HCT116 (cell line): ENCODE data around the gene LOXHD1. TPM values are rescaled to one million over a fixed set of nuclear protein-coding genes. Genes with fewer than 3 reads are reported as not detected.

Experiments used
- ATAC-seq: fragments of 200-7000 bp; cut with Tn5 transposase; 2 replicates; pipeline ENCODE4 v1.9.1; 2020; ENCODE audit warnings: mild to moderate bottlenecking, moderate library complexity
- BruUV-seq: library from RNA; stranded (reverse); fragments of 400-500 nt; replicated peaks from 2 replicates; lab custom pipeline; 2021; lab: Mats Ljungman, UMichigan
- CTCF ChIA-PET: fragments of 300-600 bp; sonication (Branson Sonifier 250); formaldehyde crosslinking; loops from one replicate; lab custom pipeline; 2021; ENCODE audit warnings: antibody characterized with exemption; lab: Charles Lee
- POLR2A ChIA-PET: fragments of 300-600, 350-600 bp; sonication (Branson Sonifier 250); formaldehyde crosslinking; loops from one replicate; lab custom pipeline; 2021; ENCODE audit warnings: antibody characterized with exemption; lab: Charles Lee
- RAD21 ChIA-PET, 2 experiments: fragments of 300-600 bp; sonication (Branson Sonifier 250); formaldehyde crosslinking; loops; one replicate each; lab custom pipeline; 2023; ENCODE audit warnings: low total read pairs in 2 of 2; ENCODE audit not compliant: uncharacterized antibody in 2 of 2, unreplicated experiment in 2 of 2, low non-redundant PET in 1 of 2; lab: Charles Lee
- DNase-seq: peaks from one replicate; pipeline ENCODE4 v3.0.0-alpha.2; 2010; ENCODE audit warnings: low read depth, low spot score
- H2AFZ ChIP-seq: fragments of 200-600 bp; shearing (Covaris generic), sonication (generic); 2 replicates; pipeline ENCODE4 v1.6.1; 2017; ENCODE audit warnings: low read depth, mixed run types, mixed read lengths, antibody characterized with exemption, low read length; ENCODE audit not compliant: poor library complexity, severe bottlenecking
- H3K27ac ChIP-seq: 2 replicates; pipeline ENCODE4 v1.5.1; 2012; ENCODE audit warnings: low read depth, low read length
- H3K27me3 ChIP-seq: fragments of 200-600 bp; sonication (generic); 2 replicates; pipeline ENCODE4 v1.6.1; 2016; ENCODE audit warnings: mixed run types, low read length, mixed read lengths; ENCODE audit not compliant: insufficient read depth
- H3K36me3 ChIP-seq, 2 experiments: fragments of 200-500 bp in 1 of 2; fragments of 200-600 bp in 1 of 2; sonication (Bioruptor generic) in 1 of 2; sonication (generic) in 1 of 2; 2 replicates each; pipeline versions ENCODE4 v1.5.1 to v1.6.1; 2014 to 2016; ENCODE audit warnings: low read length in 2 of 2, inconsistent platforms in 1 of 2, mixed read lengths in 1 of 2, mixed run types in 1 of 2; ENCODE audit not compliant: insufficient read depth in 2 of 2, control insufficient read depth in 1 of 2
- H3K4me1 ChIP-seq, 2 experiments: fragments of 200-600 bp in 1 of 2; sonication (generic) in 1 of 2; 2 replicates each; pipeline versions ENCODE4 v1.5.1 to v1.6.1; 2012 to 2017; ENCODE audit warnings: low read length in 2 of 2, inconsistent platforms in 1 of 2, mild to moderate bottlenecking in 1 of 2, mixed read lengths in 1 of 2, mixed run types in 1 of 2, moderate library complexity in 1 of 2; ENCODE audit not compliant: insufficient read depth in 2 of 2, control insufficient read depth in 1 of 2
- H3K4me2 ChIP-seq: fragments of 200-600 bp; sonication (generic); 2 replicates; pipeline ENCODE4 v1.6.1; 2017; ENCODE audit warnings: mixed run types, low read length, mixed read lengths
- H3K4me3 ChIP-seq, 2 experiments: fragments of 200-600 bp in 1 of 2; sonication (generic) in 1 of 2; replicated peaks in 1 of 2; 2 replicates each; pipeline ENCODE4 v1.5.1; 2011 to 2016; ENCODE audit warnings: low read length in 2 of 2, control low read depth in 1 of 2, low read depth in 1 of 2, mild to moderate bottlenecking in 1 of 2, mixed read lengths in 1 of 2, mixed run types in 1 of 2
- H3K79me2 ChIP-seq: fragments of 200-600 bp; sonication (generic); 2 replicates; pipeline ENCODE4 v1.6.1; 2017; ENCODE audit warnings: mild to moderate bottlenecking, mixed run types, low read length, moderate library complexity, mixed read lengths; ENCODE audit not compliant: insufficient read depth
- H3K9ac ChIP-seq: fragments of 200-600 bp; sonication (generic); 2 replicates; pipeline ENCODE4 v1.6.1; 2016; ENCODE audit warnings: low read length, mixed read lengths
- H3K9me2 ChIP-seq: fragments of 200-600 bp; sonication (generic), shearing (Covaris generic); 2 replicates; pipeline ENCODE4 v1.6.1; 2017; ENCODE audit warnings: mixed run types, mild to moderate bottlenecking, moderate library complexity; ENCODE audit not compliant: insufficient read depth
- H3K9me3 ChIP-seq, 2 experiments: fragments of 200-500 bp in 1 of 2; fragments of 200-600 bp in 1 of 2; sonication (Bioruptor generic) in 1 of 2; sonication (generic) in 1 of 2; 2 replicates each; pipeline ENCODE4 v1.6.1; 2014 to 2017; ENCODE audit warnings: low read length in 2 of 2, mixed read lengths in 2 of 2, inconsistent platforms in 1 of 2, low read depth in 1 of 2, mild to moderate bottlenecking in 1 of 2, mixed run types in 1 of 2, moderate library complexity in 1 of 2; ENCODE audit not compliant: control insufficient read depth in 1 of 2, insufficient read depth in 1 of 2
- H4K20me1 ChIP-seq: fragments of 200-600 bp; sonication (generic), shearing (Covaris generic); 2 replicates; pipeline ENCODE4 v1.6.1; 2017; ENCODE audit warnings: mixed run types, mild to moderate bottlenecking, moderate library complexity; ENCODE audit not compliant: insufficient read depth
- POLR2A ChIP-seq: IDR thresholded peaks from 2 replicates; pipeline ENCODE4 v1.7.0; 2011; ENCODE audit warnings: borderline replicate concordance; ENCODE audit not compliant: insufficient read depth, insufficient read length; ENCODE audit errors: extremely low read depth
- POLR2AphosphoS5 ChIP-seq: IDR thresholded peaks from 2 replicates; pipeline ENCODE4 v1.6.1; 2011; ENCODE audit warnings: mild to moderate bottlenecking, low read depth, low read length, moderate library complexity
- intact Hi-C: fragments of 100-400 bp; cut with micrococcal nuclease; formaldehyde crosslinking; loops from 2 replicates; pipeline ENCODE4 v1.10.0; 2022
- total RNA-seq: library from RNA; stranded (reverse); gene quantifications from one replicate; pipeline ENCODE4 v1.2.1, GENCODE V29; 2021; ENCODE audit not compliant: unreplicated experiment

Gene LOXHD1
- total RNA-seq, 1 experiment from 2014 or later: not detected

GRCh38 chr18:46427216-46427995 lies 229.6 kb downstream of the LOXHD1 start:
- POLR2A ChIA-PET: no interaction called here

More at GRCh38 chr18:46427216-46427995, 229.6 kb downstream of the LOXHD1 start:
- no peaks in the 10 kb centered on the region for H4K20me1 ChIP-seq
- no peaks in the 10 kb centered on the region for H3K36me3 ChIP-seq
- H3K4me2 ChIP-seq: no peak overlapping the region
- no peaks in the 10 kb centered on the region for H3K9me3 ChIP-seq
- CTCF ChIA-PET: no interaction called here
- BruUV-seq: no TSS peak
- no peaks in the 10 kb centered on the region for H3K27me3 ChIP-seq
- H3K4me1 ChIP-seq: peaks cover 10 to 11% of the 10 kb centered on the region in 2 experiments
- no peak overlapping the region for H3K9ac ChIP-seq
- no peak overlapping the region for H2AFZ ChIP-seq
- no peak for DNase-seq
- no peak overlapping the region for H3K27ac ChIP-seq
- TF ChIP-seq POLR2A (no peak), POLR2AphosphoS5 (no peak)
- no peak overlapping the region for H3K4me3 ChIP-seq
- RAD21 ChIA-PET: no interaction called here
- no peaks in the 10 kb centered on the region for H3K79me2 ChIP-seq
- no peaks in the 10 kb centered on the region for H3K9me2 ChIP-seq
- intact Hi-C loops: no loop called here
- no peak for ATAC-seq

Other genes starting within 250 kb of the LOXHD1 start
- gene ST8SIA5, start 99.8 kb upstream of the LOXHD1 start, total RNA-seq: 0.54 TPM